ENCODE measurements around the gene ACSL5. TPM values are rescaled to one million over a fixed set of nuclear protein-coding genes. Genes with fewer than 3 reads are reported as not detected.
A peak's percentile ranks its signal among the peaks of the same experiment; 100 is the strongest.

The ACSL5 gene
- polyA plus RNA-seq, 1 of the 3 experiments (the other 2 are of a cell fraction) = 0.08 TPM

GRCh38 chr10:112434988-112435619 is 61.2 kb downstream of the ACSL5 start:
- no peaks in the 10 kb centered on the region for H3K9me2 ChIP-seq
- no peaks in the 10 kb centered on the region for H3K9me3 ChIP-seq
- H3F3A ChIP-seq (replicated peaks; ENCODE audit: insufficient read depth) = peaks cover 13% of the 10 kb centered on the region
- ChIA-PET CTCF (interaction anchor here (0.5 to 4.4 kb wide), 33 partner anchors 9 to 1470 kb away, joined by 3 to 19 read pairs (median 4); partner anchors contain the start of genes VTI1A and ZDHHC6), POLR2A (no interaction called here)
- H3K4me2 ChIP-seq = no peak overlapping the region
- no peak overlapping the region for H3K27ac ChIP-seq (ENCODE audit: low read depth in 2 of 2, low read length in 1 of 2)
- no peak overlapping the region for H3K4me3 ChIP-seq (ENCODE audit: low read depth in 2 of 2, low read length in 1 of 2)
- TF ChIP-seq, protein P1, sequence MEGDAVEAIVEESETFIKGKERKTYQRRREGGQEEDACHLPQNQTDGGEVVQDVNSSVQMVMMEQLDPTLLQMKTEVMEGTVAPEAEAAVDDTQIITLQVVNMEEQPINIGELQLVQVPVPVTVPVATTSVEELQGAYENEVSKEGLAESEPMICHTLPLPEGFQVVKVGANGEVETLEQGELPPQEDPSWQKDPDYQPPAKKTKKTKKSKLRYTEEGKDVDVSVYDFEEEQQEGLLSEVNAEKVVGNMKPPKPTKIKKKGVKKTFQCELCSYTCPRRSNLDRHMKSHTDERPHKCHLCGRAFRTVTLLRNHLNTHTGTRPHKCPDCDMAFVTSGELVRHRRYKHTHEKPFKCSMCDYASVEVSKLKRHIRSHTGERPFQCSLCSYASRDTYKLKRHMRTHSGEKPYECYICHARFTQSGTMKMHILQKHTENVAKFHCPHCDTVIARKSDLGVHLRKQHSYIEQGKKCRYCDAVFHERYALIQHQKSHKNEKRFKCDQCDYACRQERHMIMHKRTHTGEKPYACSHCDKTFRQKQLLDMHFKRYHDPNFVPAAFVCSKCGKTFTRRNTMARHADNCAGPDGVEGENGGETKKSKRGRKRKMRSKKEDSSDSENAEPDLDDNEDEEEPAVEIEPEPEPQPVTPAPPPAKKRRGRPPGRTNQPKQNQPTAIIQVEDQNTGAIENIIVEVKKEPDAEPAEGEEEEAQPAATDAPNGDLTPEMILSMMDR (IDR thresholded peaks at IDR 0.05) = peak; percentile 66
- TF ChIP-seq NFIC (IDR thresholded peaks at IDR 0.05; ENCODE audit: borderline replicate concordance) (no peak), RAD21 (IDR thresholded peaks at IDR 0.05; ENCODE audit: low read length) (peak; percentile 66), FOSL2 (IDR thresholded peaks at IDR 0.05; ENCODE audit: borderline replicate concordance, low read depth) (no peak)
- no peaks in the 10 kb centered on the region for H3K4me1 ChIP-seq (ENCODE audit: control insufficient read depth in 1 of 2, insufficient read depth in 2 of 2, low read depth in 1 of 2, low read length in 1 of 2)
- peaks cover 4% of the 10 kb centered on the region; the same call in 1 of the 2 replicates for H3K79me2 ChIP-seq (ENCODE audit: insufficient read depth)
- no peaks in the 10 kb centered on the region for H3K27me3 ChIP-seq (ENCODE audit: insufficient read depth)
- 71% methylated on average over 2 of the region's 2 CpGs for WGBS (ENCODE audit: low lambda C conversion rate)
- no peak overlapping the region for H3K9ac ChIP-seq
- no peak for DNase-seq
- peaks cover 77 to 85% of the 10 kb centered on the region in 2 experiments for H3K36me3 ChIP-seq (replicated peaks in 1 of 2; ENCODE audit: control insufficient read depth in 1 of 2, insufficient read depth in 2 of 2, low read length in 1 of 2)
- H4K20me1 ChIP-seq (ENCODE audit: insufficient read depth) = no peaks in the 10 kb centered on the region
- H2AFZ ChIP-seq (ENCODE audit: low read depth) = no peak overlapping the region

- Histone ChIP-seq H3K27me3 (ENCODE audit: insufficient read depth) (no peaks in the 10 kb centered on the region), H3K79me2 (ENCODE audit: insufficient read depth) (peaks cover 4% of the 10 kb centered on the region; the same call in 1 of the 2 replicates), H3K9ac (no peak overlapping the region), H4K20me1 (ENCODE audit: insufficient read depth) (no peaks in the 10 kb centered on the region), H3K9me2 (no peaks in the 10 kb centered on the region), H2AFZ (ENCODE audit: low read depth) (no peak overlapping the region), H3K4me2 (no peak overlapping the region), H3K4me3 (ENCODE audit: low read depth in 2 of 2, low read length in 1 of 2) (no peak overlapping the region), H3F3A (replicated peaks; ENCODE audit: insufficient read depth) (peaks cover 13% of the 10 kb centered on the region), H3K9me3 (no peaks in the 10 kb centered on the region), H3K27ac (ENCODE audit: low read depth in 2 of 2, low read length in 1 of 2) (no peak overlapping the region), H3K4me1 (ENCODE audit: control insufficient read depth in 1 of 2, insufficient read depth in 2 of 2, low read depth in 1 of 2, low read length in 1 of 2) (no peaks in the 10 kb centered on the region), H3K36me3 (replicated peaks in 1 of 2; ENCODE audit: control insufficient read depth in 1 of 2, insufficient read depth in 2 of 2, low read length in 1 of 2) (peaks cover 71 to 76% of the 10 kb centered on the region in 2 experiments)
- no peak for TF ChIP-seq USF2 (IDR thresholded peaks at IDR 0.05; ENCODE audit: borderline replicate concordance, low read depth, low read length)
- no peak for TF ChIP-seq CHD2 (IDR thresholded peaks at IDR 0.05; ENCODE audit: low read length, partially characterized antibody)
- no peak for TF ChIP-seq ELF1 (IDR thresholded peaks at IDR 0.05)
- TF ChIP-seq TEAD4 (IDR thresholded peaks at IDR 0.05; ENCODE audit: borderline replicate concordance, insufficient read depth) = no peak
- no peak for TF ChIP-seq MXI1 (IDR thresholded peaks at IDR 0.05; ENCODE audit: low read depth, low read length)
- TF ChIP-seq YY1 (IDR thresholded peaks at IDR 0.05; ENCODE audit: low read depth) = no peak
- TF ChIP-seq, protein P2, sequence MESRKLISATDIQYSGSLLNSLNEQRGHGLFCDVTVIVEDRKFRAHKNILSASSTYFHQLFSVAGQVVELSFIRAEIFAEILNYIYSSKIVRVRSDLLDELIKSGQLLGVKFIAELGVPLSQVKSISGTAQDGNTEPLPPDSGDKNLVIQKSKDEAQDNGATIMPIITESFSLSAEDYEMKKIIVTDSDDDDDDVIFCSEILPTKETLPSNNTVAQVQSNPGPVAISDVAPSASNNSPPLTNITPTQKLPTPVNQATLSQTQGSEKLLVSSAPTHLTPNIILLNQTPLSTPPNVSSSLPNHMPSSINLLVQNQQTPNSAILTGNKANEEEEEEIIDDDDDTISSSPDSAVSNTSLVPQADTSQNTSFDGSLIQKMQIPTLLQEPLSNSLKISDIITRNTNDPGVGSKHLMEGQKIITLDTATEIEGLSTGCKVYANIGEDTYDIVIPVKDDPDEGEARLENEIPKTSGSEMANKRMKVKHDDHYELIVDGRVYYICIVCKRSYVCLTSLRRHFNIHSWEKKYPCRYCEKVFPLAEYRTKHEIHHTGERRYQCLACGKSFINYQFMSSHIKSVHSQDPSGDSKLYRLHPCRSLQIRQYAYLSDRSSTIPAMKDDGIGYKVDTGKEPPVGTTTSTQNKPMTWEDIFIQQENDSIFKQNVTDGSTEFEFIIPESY (IDR thresholded peaks at IDR 0.05; ENCODE audit: borderline replicate concordance, low read depth) = no peak
- no peak for TF ChIP-seq FOXJ3 (CRISPR knock-in tag; IDR thresholded peaks at IDR 0.05)
- no peak for DNase-seq
- WGBS (ENCODE audit: low lambda C conversion rate) = 95% methylated on average over 4 of the region's 4 CpGs
- CTCF ChIA-PET = no interaction called here
- POLR2A ChIA-PET = no interaction called here
Measured at GRCh38 chr10:112438356-112438755, 64.4 kb downstream of the ACSL5 start.
